A549 (cell line): ENCODE results near the gene DIP2C. TPM values are rescaled to one million over a fixed set of nuclear protein-coding genes. Genes with fewer than 3 reads are reported as not detected.

Experiments used
- ATAC-seq, 2 experiments: fragments of 200-7000 bp in 1 of 2; fragments of >200 bp in 1 of 2; cut with Nextera tagmentation in 1 of 2; cut with Tn5 transposase in 1 of 2; 3 replicates each; pipeline versions ENCODE4 v1.8.0 to v1.9.1; 2018 to 2020; ENCODE audit warnings: mild to moderate bottlenecking in 1 of 2, moderate library complexity in 1 of 2
- CTCF ChIA-PET: fragments of 300-600 bp; sonication (Branson Sonifier 250); formaldehyde crosslinking; extraction: SDS; loops from one replicate; lab custom pipeline; 2021; ENCODE audit warnings: antibody characterized with exemption, inconsistent platforms; lab: Yijun Ruan, JAX
- POLR2A ChIA-PET: fragments of 350-600 bp; formaldehyde crosslinking; extraction: SDS; loops from one replicate; lab custom pipeline; 2021; ENCODE audit warnings: antibody characterized with exemption, inconsistent platforms; lab: Yijun Ruan, JAX
- DNase-seq, 2 experiments: peaks; one replicate each; pipeline versions ENCODE4 v3.0.0 to v3.0.0-alpha.2; 2011 to 2016; ENCODE audit warnings: low read depth in 1 of 2, low spot score in 1 of 2
- FAIRE-seq: peaks from 2 replicates; lab custom pipeline; 2011; peaks lifted over from hg19 to GRCh38; lab: Jason Lieb, UNC
- H3K27ac ChIP-seq, 2 experiments: fragments of >200 bp; sonication (Bioruptor Twin); formaldehyde crosslinking; 3 replicates each; pipeline ENCODE4 v1.5.1; 2016 to 2017
- H3K4me1 ChIP-seq: fragments of >200 bp; sonication (Bioruptor Twin); formaldehyde crosslinking; 3 replicates; pipeline ENCODE4 v1.6.1; 2016
- H3K4me2 ChIP-seq: fragments of >200 bp; sonication (Bioruptor Twin); formaldehyde crosslinking; 3 replicates; pipeline ENCODE4 v1.6.1; 2016
- H3K4me3 ChIP-seq: fragments of >200 bp; sonication (Bioruptor Twin); formaldehyde crosslinking; 3 replicates; pipeline ENCODE4 v1.5.1; 2016
- H3K9me3 ChIP-seq: fragments of >200 bp; sonication (Bioruptor Twin); formaldehyde crosslinking; 3 replicates; pipeline ENCODE4 v1.6.1; 2016
- BCL3 ChIP-seq: fragments of >200 bp; sonication (Bioruptor Twin); formaldehyde crosslinking; IDR thresholded peaks from 3 replicates; pipeline ENCODE4 v1.6.1; 2016
- BHLHE40 ChIP-seq: IDR thresholded peaks from 2 replicates; pipeline ENCODE4 v1.6.1; 2012; ENCODE audit warnings: low read depth, low read length, inconsistent platforms
- CBX2 ChIP-seq: fragments of 200-600 bp; sonication (generic); IDR thresholded peaks from 2 replicates; pipeline ENCODE4 v1.6.1; 2016; ENCODE audit warnings: low read depth, mild to moderate bottlenecking, borderline replicate concordance
- CEBPB ChIP-seq, 2 experiments: fragments of >200 bp in 1 of 2; sonication (Bioruptor Twin) in 1 of 2; formaldehyde crosslinking in 1 of 2; IDR thresholded peaks; 2 replicates each; pipeline ENCODE4 v1.6.1; 2012 to 2016
- E2F6 ChIP-seq: IDR thresholded peaks from 2 replicates; pipeline ENCODE4 v1.6.1; 2012; ENCODE audit warnings: low read depth, borderline replicate concordance
- EP300 ChIP-seq, 2 experiments: fragments of >200 bp; sonication (Bioruptor Twin); formaldehyde crosslinking; IDR thresholded peaks; 2 replicates in 1 of 2; 3 replicates in 1 of 2; pipeline ENCODE4 v1.6.1; 2016 to 2017
- FOSL2 ChIP-seq, 2 experiments: fragments of 450-650 bp in 1 of 2; fragments of >200 bp in 1 of 2; sonication (Bioruptor Twin) in 1 of 2; formaldehyde crosslinking; IDR thresholded peaks; 2 replicates each; pipeline versions ENCODE4 v1.5.0 to v1.6.1; 2016 to 2020; ENCODE audit warnings: mild to moderate bottlenecking in 1 of 2, moderate library complexity in 1 of 2
- FOXS1 ChIP-seq: fragments of 250-450 bp; sonication (Bioruptor Pico); IDR thresholded peaks from 2 replicates; pipeline ENCODE4 v1.5.0; 2020; ENCODE audit warnings: mild to moderate bottlenecking, moderate library complexity
- HES2 ChIP-seq: fragments of >200 bp; sonication (Bioruptor Twin); formaldehyde crosslinking; IDR thresholded peaks from 2 replicates; pipeline ENCODE4 v1.6.1; 2016
- HMGXB4 ChIP-seq: fragments of 250-450 bp; sonication (Bioruptor Pico); IDR thresholded peaks from 2 replicates; pipeline ENCODE4 v1.5.0; 2021; ENCODE audit warnings: mild to moderate bottlenecking, moderate library complexity, borderline replicate concordance
- KDM5A ChIP-seq: fragments of 200-600 bp; sonication (generic); IDR thresholded peaks from 2 replicates; pipeline ENCODE4 v1.6.1; 2016; ENCODE audit warnings: antibody characterized with exemption, mild to moderate bottlenecking
- MAFK ChIP-seq: fragments of 450-650 bp; IDR thresholded peaks from 2 replicates; pipeline ENCODE4 v1.6.1; 2014; ENCODE audit not compliant: partially characterized antibody
- NFE2L2 ChIP-seq: fragments of 150-350 bp; conservative IDR thresholded peaks from 2 replicates; pipeline ENCODE4 v1.6.1; 2014; ENCODE audit warnings: low read length
- POLR2AphosphoS2 ChIP-seq: conservative IDR thresholded peaks from 2 replicates; pipeline ENCODE4 v1.6.1; 2012; ENCODE audit warnings: low read length, improper control_type of control experiment, inconsistent platforms
- RFX5 ChIP-seq: fragments of 450-650 bp; IDR thresholded peaks from 2 replicates; pipeline ENCODE4 v1.7.1; 2014; ENCODE audit warnings: antibody characterized with exemption, mild to moderate bottlenecking, moderate library complexity
- RNF2 ChIP-seq: fragments of 200-600 bp; sonication (generic); IDR thresholded peaks from 2 replicates; pipeline ENCODE4 v1.6.1; 2016; ENCODE audit warnings: low read depth, mild to moderate bottlenecking, antibody characterized with exemption, moderate library complexity, borderline replicate concordance
- SMC3 ChIP-seq: fragments of >200 bp; sonication (Bioruptor Twin); formaldehyde crosslinking; IDR thresholded peaks from 3 replicates; pipeline ENCODE4 v1.6.1; 2018; ENCODE audit warnings: inconsistent platforms
- SREBF2 ChIP-seq: fragments of 450-650 bp; IDR thresholded peaks from 2 replicates; pipeline ENCODE4 v1.6.1; 2014; ENCODE audit warnings: mild to moderate bottlenecking, moderate library complexity
- USF2 ChIP-seq: fragments of 450-650 bp; IDR thresholded peaks from 2 replicates; pipeline ENCODE4 v1.6.1; 2014; ENCODE audit warnings: antibody characterized with exemption
- ZC3H11A ChIP-seq: fragments of 450-650 bp; IDR thresholded peaks from 2 replicates; pipeline ENCODE4 v1.6.1; 2014; ENCODE audit warnings: antibody characterized with exemption, mild to moderate bottlenecking
- ZFP36 ChIP-seq: fragments of 450-650 bp; IDR thresholded peaks from 2 replicates; pipeline ENCODE4 v1.6.1; 2014; ENCODE audit warnings: borderline replicate concordance; ENCODE audit not compliant: partially characterized antibody
- ZSCAN20 ChIP-seq: fragments of 250-450 bp; sonication (Bioruptor Pico); IDR thresholded peaks from 2 replicates; pipeline ENCODE4 v1.8.0; 2022; ENCODE audit warnings: mild to moderate bottlenecking, moderate library complexity
- WGBS: methylation state at CpG from one replicate; pipeline ENCODE4 v1.1.6; 2017; ENCODE audit errors: missing lambda C conversion rate; 5-methylcytosine and 5-hydroxymethylcytosine counted together
- polyA plus RNA-seq, 4 experiments: library from polyadenylated mRNA; depleted of rRNA in 3 of 4; stranded (reverse); fragments of >200 nt; fragmentation: RNase III in 1 of 4; extraction: RNeasy Plus Mini Kit Qiagen cat#74134 plus additional on column Dnase treatment in 1 of 4; gene quantifications; 2 replicates in 3 of 4; 3 replicates in 1 of 4; pipeline ENCODE4 v1.2.3, GENCODE V29; 2011 to 2017

Gene DIP2C
- polyA plus RNA-seq, 2 of the 4 experiments (the other 2 are of a cell fraction), result 3.7 to 5.0 TPM

GRCh38 chr10:509361-510102 is 179.9 kb downstream of the DIP2C start:
- WGBS, result 90% methylated on average over 29 of the region's 30 CpGs
- Histone ChIP-seq H3K4me1 (no peaks in the 10 kb centered on the region), H3K4me2 (no peak overlapping the region), H3K4me3 (no peak overlapping the region), H3K27ac (no peak overlapping the region), H3K9me3 (no peaks in the 10 kb centered on the region)
- no peak for DNase-seq
- no peak for ATAC-seq
- ChIA-PET CTCF (interaction anchor here (0.6 to 5.1 kb wide), 10 partner anchors 11 to 309 kb away, joined by 3 to 94 read pairs (median 6); no protein-coding TSS in a partner anchor), POLR2A (no interaction called here)
- FAIRE-seq, result no peak
- TF ChIP-seq CBX2 (no peak), BCL3 (no peak), BHLHE40 (no peak), KDM5A (no peak), ZC3H11A (no peak), POLR2AphosphoS2 (no peak), E2F6 (no peak)

GRCh38 chr10:508726-509125 is 180.7 kb downstream of the DIP2C start:
- no peak overlapping the region for H3K27ac ChIP-seq
- DNase-seq (no peak), FAIRE-seq (no peak)
- H3K4me3 ChIP-seq, result no peak overlapping the region
- CTCF ChIA-PET, result interaction anchor here (5.1 kb wide), 1 partner anchor 279 kb away, joined by 94 read pairs; no protein-coding TSS in a partner anchor
- WGBS, result 89% methylated on average over 13 of the region's 13 CpGs
- no peaks in the 10 kb centered on the region for H3K4me1 ChIP-seq
- no peak overlapping the region for H3K4me2 ChIP-seq
- POLR2A ChIA-PET, result no interaction called here
- TF ChIP-seq SREBF2, result no peak
- TF ChIP-seq, all 56 proteins: peak for 0
- H3K9me3 ChIP-seq, result no peaks in the 10 kb centered on the region
- ATAC-seq, result no peak

GRCh38 chr10:507908-508444 is 181.5 kb downstream of the DIP2C start:
- FAIRE-seq (no peak), DNase-seq (no peak), ATAC-seq (no peak)
- no peak for TF ChIP-seq USF2
- TF ChIP-seq E2F6, result no peak
- Histone ChIP-seq H3K4me3 (no peak overlapping the region), H3K4me2 (no peak overlapping the region), H3K27ac (no peak overlapping the region), H3K9me3 (no peaks in the 10 kb centered on the region), H3K4me1 (no peaks in the 10 kb centered on the region)
- ChIA-PET CTCF (interaction anchor here (0.8 to 1.5 kb wide), 2 partner anchors 176 to 281 kb away, joined by 3 read pairs; no protein-coding TSS in a partner anchor), POLR2A (no interaction called here)
- 88% methylated on average over 12 of the region's 12 CpGs for WGBS

GRCh38 chr10:507355-507699 is 182.1 kb downstream of the DIP2C start:
- DNase-seq, result no peak
- POLR2A ChIA-PET, result no interaction called here
- 89% methylated on average over 16 of the region's 16 CpGs for WGBS
- CTCF ChIA-PET, result interaction anchor here (0.8 to 2.1 kb wide), 3 partner anchors 176 to 282 kb away, joined by 3 to 10 read pairs (median 3); no protein-coding TSS in a partner anchor
- Histone ChIP-seq H3K27ac (no peak overlapping the region), H3K4me1 (no peaks in the 10 kb centered on the region), H3K4me2 (no peak overlapping the region), H3K4me3 (no peak overlapping the region), H3K9me3 (no peaks in the 10 kb centered on the region)
- ATAC-seq, result no peak
- no peak for FAIRE-seq
- TF ChIP-seq ZSCAN20 (CRISPR knock-in tag) (no peak), CEBPB (IDR thresholded peaks at IDR 0.05) (no peak), FOXS1 (CRISPR knock-in tag) (no peak), NFE2L2 (no peak), RFX5 (no peak), RNF2 (no peak), EP300 (IDR thresholded peaks at IDR 0.05) (no peak), HES2 (no peak), ZFP36 (no peak), MAFK (no peak), SMC3 (no peak), FOSL2 (IDR thresholded peaks at IDR 0.05) (no peak), FOSL2 (CRISPR knock-in tag; IDR thresholded peaks at IDR 0.05) (no peak), USF2 (no peak), HMGXB4 (no peak)
